ENCODE results near the gene IL17RE. TPM values are rescaled to one million over a fixed set of nuclear protein-coding genes. Genes with fewer than 3 reads are reported as not detected.
A peak's percentile ranks its signal among the peaks of the same experiment; 100 is the strongest.

The IL17RE gene
- total and polyA plus RNA-seq, 9 of the 15 experiments (the other 6 are each of a cell fraction or from before 2014, with no cell fraction given), result 0.32 to 1.9 (median 0.51) TPM; not detected in 4

DNA sequence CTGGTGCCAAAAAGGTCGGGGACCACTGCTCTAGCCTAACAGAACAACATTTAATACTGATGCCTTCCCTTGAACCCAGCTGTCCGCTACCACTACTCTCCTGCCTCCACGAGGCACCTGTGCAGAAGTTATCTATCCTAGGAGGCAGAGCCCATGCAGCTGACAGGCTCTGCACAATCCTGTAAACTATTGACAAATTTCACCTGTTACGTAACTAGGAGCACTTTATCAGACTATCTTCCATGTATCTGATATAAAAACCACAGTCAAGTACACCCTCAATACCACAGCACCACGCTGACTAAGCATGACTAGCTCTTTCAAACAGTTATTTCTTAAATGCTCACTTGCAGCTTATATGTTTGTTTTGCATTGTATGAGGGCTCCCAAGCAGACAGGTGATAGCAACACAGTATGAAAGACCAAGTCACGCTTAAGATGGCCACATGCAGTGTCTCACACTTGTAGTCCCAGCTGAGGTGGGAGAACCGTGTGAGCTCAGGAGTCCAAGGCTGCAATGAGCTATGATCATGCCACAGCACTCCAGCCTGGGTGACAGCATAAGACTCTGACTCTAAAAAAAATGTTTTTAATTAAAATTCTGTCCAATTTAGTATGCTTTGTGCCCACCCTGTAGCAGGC is 9.8 kb downstream of the IL17RE start (continued):
- TF ChIP-seq, protein P1, sequence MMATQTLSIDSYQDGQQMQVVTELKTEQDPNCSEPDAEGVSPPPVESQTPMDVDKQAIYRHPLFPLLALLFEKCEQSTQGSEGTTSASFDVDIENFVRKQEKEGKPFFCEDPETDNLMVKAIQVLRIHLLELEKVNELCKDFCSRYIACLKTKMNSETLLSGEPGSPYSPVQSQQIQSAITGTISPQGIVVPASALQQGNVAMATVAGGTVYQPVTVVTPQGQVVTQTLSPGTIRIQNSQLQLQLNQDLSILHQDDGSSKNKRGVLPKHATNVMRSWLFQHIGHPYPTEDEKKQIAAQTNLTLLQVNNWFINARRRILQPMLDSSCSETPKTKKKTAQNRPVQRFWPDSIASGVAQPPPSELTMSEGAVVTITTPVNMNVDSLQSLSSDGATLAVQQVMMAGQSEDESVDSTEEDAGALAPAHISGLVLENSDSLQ (IDR thresholded peaks at IDR 0.05), result 0 out of 2 replicates have a peak, but pooled peaks have one; percentile 1
- TF ChIP-seq MCM5 (IDR thresholded peaks at IDR 0.05; ENCODE audit: low read depth) (no peak), ZNF551 (CRISPR knock-in tag; IDR thresholded peaks at IDR 0.05) (no peak)

DNA sequence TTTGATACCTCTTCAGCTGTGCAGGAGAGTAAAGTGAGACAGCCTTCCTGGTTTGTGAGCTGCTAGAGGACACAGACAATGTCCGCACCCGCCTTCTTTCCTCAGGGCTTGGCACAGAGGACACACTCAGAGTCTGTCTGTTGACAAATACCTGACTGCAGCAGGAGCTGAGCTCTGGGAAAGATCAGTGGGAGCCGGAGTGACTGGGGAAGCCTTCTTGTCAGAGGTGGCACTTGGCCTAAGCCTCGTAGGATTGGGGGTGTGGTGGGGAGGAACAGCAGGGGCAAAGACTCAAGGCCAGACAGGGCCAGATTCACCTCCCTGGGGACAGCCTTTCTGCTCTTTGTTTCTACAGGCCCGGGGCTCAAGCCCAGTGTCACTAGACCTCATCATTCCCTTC is 11.0 kb downstream of the IL17RE start:
- H3K4me3 ChIP-seq, result no peak overlapping the region
- TF ChIP-seq NR2C2 (CRISPR knock-in tag; IDR thresholded peaks at IDR 0.05) (no peak), NR2C2 (tag; IDR thresholded peaks at IDR 0.05) (no peak), ILF3 (IDR thresholded peaks at IDR 0.05; ENCODE audit: borderline replicate concordance) (no peak), NR2F6 (CRISPR knock-in tag; IDR thresholded peaks at IDR 0.05) (no peak), SMAD4 (CRISPR knock-in tag; conservative IDR thresholded peaks at IDR 0.05) (no peak), NFYB (IDR thresholded peaks at IDR 0.05; ENCODE audit: extremely low read depth, insufficient read length) (no peak), CBX2 (IDR thresholded peaks at IDR 0.05; ENCODE audit: insufficient read depth, low read length, poor library complexity, severe bottlenecking) (no peak), CHD4 (IDR thresholded peaks at IDR 0.05; ENCODE audit: insufficient read depth, insufficient replicate concordance, low read depth, low read length, poor library complexity, severe bottlenecking) (no peak), EP300 (IDR thresholded peaks at IDR 0.05; ENCODE audit: low read length) (no peak), ZFP1 (CRISPR knock-in tag; IDR thresholded peaks at IDR 0.05) (no peak), SP1 (CRISPR knock-in tag; IDR thresholded peaks at IDR 0.05) (no peak), BACH1 (tag; IDR thresholded peaks at IDR 0.05) (no peak), SAFB2 (IDR thresholded peaks at IDR 0.05; ENCODE audit: borderline replicate concordance, low read depth, low read length, severe bottlenecking) (no peak), TEAD1 (CRISPR knock-in tag; IDR thresholded peaks at IDR 0.05) (no peak), ATF7 (IDR thresholded peaks at IDR 0.05) (no peak), ETV1 (tag; conservative IDR thresholded peaks at IDR 0.05; ENCODE audit: low read depth) (no peak)
- WGBS (ENCODE audit: insufficient coverage, low coverage, missing lambda C conversion rate), result 81% methylated on average over 5 of the region's 5 CpGs
- BruUV-seq (replicated peaks), result no TSS peak
- peak overlapping the region in 1 of 2 experiments; percentile 41; a peak in 1 of 4 replicates for H3K9ac ChIP-seq (ENCODE audit: insufficient read depth in 1 of 2, low read depth in 2 of 2, low read length in 2 of 2)
- intact Hi-C loops (cut with micrococcal nuclease) (no loop called here), in situ Hi-C loops (cut with MboI) (no loop called here)
- H4K20me1 ChIP-seq (replicated peaks; ENCODE audit: control insufficient read depth, insufficient read depth, low read length), result no peaks in the 10 kb centered on the region
- peak overlapping the region; percentile 7; the same call in 1 of the 2 replicates for H2AFZ ChIP-seq (ENCODE audit: low read depth, low read length)
- no peak overlapping the region for H3K27ac ChIP-seq (ENCODE audit: extremely low read depth, low read depth, low read length)
- no peaks in the 10 kb centered on the region for H3K9me3 ChIP-seq (replicated peaks; ENCODE audit: control insufficient read depth, insufficient read depth, low read depth, low read length)
- H3K79me2 ChIP-seq (ENCODE audit: control insufficient read depth, insufficient read depth, low read length), result no peaks in the 10 kb centered on the region
- no peak for DNase-seq (ENCODE audit: extremely low read depth in 1 of 4, low spot score in 3 of 4)
- H3K4me1 ChIP-seq (replicated peaks in 1 of 2; ENCODE audit: control insufficient read depth in 2 of 2, insufficient read depth in 2 of 2, low read length in 2 of 2), result peaks cover 30 to 49% of the 10 kb centered on the region in 2 experiments
- ChIA-PET POLR2A (interaction anchor here (1.0 to 3.6 kb wide), 8 partner anchors 8 to 64 kb away, joined by 3 to 28 read pairs (median 6); partner anchors contain the start of genes CRELD1 and IL17RE), CTCF (ENCODE audit: low intra/inter-chr PET ratio) (no interaction called here)
- no peaks in the 10 kb centered on the region for H3K27me3 ChIP-seq (ENCODE audit: control insufficient read depth in 2 of 2, insufficient read depth in 2 of 2, low read length in 2 of 2)
- FAIRE-seq, result no peak
- H3K9me1 ChIP-seq (ENCODE audit: control insufficient read depth, insufficient read depth, low read length), result peaks cover 3% of the 10 kb centered on the region
- no peaks in the 10 kb centered on the region for H3K36me3 ChIP-seq (ENCODE audit: control insufficient read depth, insufficient read depth, low read length)
- ATAC-seq, result no peak
- no peak overlapping the region for H3K4me2 ChIP-seq (ENCODE audit: insufficient read depth, low read length)

Measured in K562 (cell line).